ENCODE measurements around the gene CHST8.

GRCh38 chr19:33712268-33712667 lies 90.5 kb downstream of the CHST8 start:
- TF ChIP-seq CTCF (IDR thresholded peaks at IDR 0.05) (no peak), POLR2A (IDR thresholded peaks at IDR 0.05) (no peak)
